ENCODE measurements around the gene USP49. TPM values are rescaled to one million over a fixed set of nuclear protein-coding genes. Genes with fewer than 3 reads are reported as not detected.
A peak's percentile ranks its signal among the peaks of the same experiment; 100 is the strongest.

The USP49 gene
- total RNA-seq, 3 donors from 2014 or later: 3.4 to 4.9 (median 4.7) TPM

- Histone ChIP-seq H3K27me3 (no peaks in the 10 kb centered on the region), H3K27ac (no peak overlapping the region), H3K4me1 (no peaks in the 10 kb centered on the region), H3K9me3 (no peaks in the 10 kb centered on the region), H3K36me3 (no peaks in the 10 kb centered on the region), H3K4me3 (no peak overlapping the region)
- no peak for DNase-seq (ENCODE audit: low spot score in 2 of 2)
- TF ChIP-seq POLR2AphosphoS5 (IDR thresholded peaks at IDR 0.05) (no peak), POLR2A (IDR thresholded peaks at IDR 0.05) (no peak), CTCF (IDR thresholded peaks at IDR 0.05) (no peak)
- intact Hi-C loops (cut with DNase I; ENCODE audit: low total_unique reads): no loop called here
These were observed 59.0 kb downstream of the USP49 start for GRCh38 chr6:41836022-41836659.

DNA sequence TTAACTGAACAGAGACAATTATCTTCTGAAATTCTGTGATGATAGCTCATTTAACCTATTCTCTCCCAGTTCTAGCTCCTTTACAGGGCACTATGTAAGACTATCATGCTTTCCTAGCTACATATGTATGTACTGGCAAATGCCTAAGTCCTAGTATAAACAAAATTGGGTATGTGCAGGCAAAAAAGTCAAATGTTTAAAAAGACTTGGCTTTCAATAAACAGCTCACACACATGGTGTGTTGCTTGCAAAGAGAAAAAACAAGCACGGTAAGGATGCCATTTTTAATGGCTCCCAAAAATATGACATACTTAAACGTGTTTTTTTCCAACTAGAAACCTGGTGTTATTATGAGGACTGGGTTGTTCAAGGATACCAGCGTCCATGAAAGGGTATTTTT, 62.9 kb downstream of the USP49 start:
- no peaks in the 10 kb centered on the region for H3K9me3 ChIP-seq
- no peaks in the 10 kb centered on the region for H3K27me3 ChIP-seq
- no peaks in the 10 kb centered on the region for H3K4me1 ChIP-seq
- no peak overlapping the region for H3K27ac ChIP-seq
- no peaks in the 10 kb centered on the region for H3K36me3 ChIP-seq
- no peak for DNase-seq (ENCODE audit: low spot score in 2 of 2)
- no peak for TF ChIP-seq CTCF (IDR thresholded peaks at IDR 0.05)
- H3K4me3 ChIP-seq: no peak overlapping the region
- intact Hi-C loops (cut with DNase I; ENCODE audit: low total_unique reads): no loop called here

- Histone ChIP-seq H3K36me3 (no peaks in the 10 kb centered on the region), H3K27ac (no peak overlapping the region), H3K9me3 (no peaks in the 10 kb centered on the region), H3K27me3 (no peaks in the 10 kb centered on the region), H3K4me1 (no peaks in the 10 kb centered on the region), H3K4me3 (no peak overlapping the region)
- DNase-seq (ENCODE audit: low spot score in 2 of 2): no peak
- TF ChIP-seq POLR2AphosphoS5 (IDR thresholded peaks at IDR 0.05): no peak
- no peak for TF ChIP-seq CTCF (IDR thresholded peaks at IDR 0.05)
- no peak for TF ChIP-seq POLR2A (IDR thresholded peaks at IDR 0.05)
- intact Hi-C loops (cut with DNase I; ENCODE audit: low total_unique reads): no loop called here
These were observed 68.7 kb downstream of the USP49 start for GRCh38 chr6:41826343-41827022.

DNA sequence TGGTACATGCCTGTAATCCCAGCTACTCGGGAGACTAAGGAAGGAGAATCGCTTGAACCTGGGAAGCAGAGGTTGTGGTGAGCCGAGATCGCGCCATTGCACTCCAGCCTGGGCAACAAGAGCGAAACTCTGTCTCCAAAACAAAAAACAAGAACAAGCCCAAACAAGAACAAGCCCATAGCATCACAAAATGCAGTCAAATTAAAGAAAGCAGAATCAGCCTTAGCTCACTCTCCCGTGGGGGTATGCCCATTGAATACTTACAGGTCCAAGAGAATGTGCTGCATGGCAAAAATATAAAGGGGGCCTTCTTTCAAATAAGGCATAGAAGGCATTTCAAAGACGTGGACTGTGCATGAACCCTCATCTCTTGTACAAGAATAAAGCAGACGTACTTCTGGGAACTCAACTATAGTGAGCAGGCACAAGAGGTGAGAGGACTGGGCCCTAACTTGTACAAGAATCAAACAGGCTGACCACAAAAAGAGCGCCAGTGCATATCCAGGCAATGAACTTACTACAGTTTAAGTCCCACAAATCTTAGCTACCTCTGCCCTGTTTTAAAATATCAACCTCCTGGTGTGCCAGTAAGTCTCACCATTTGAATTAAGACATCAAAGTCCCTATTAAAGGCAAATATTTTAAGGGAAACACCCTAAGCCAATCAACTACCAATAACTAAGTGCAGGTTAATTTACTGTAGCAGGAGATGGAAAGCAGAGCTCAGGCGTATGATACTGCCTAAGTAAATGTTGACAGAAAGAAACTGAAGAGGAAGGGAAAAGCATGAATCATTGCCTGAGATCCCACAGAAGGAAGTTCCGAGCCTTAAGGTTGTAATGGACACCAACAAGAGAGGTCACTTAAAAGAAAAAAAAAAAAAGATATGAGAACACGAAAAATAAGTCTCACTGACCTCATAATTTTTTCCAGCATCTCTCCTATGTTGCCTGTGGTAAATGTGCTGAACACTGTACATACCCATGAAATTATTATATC, 70.3 kb downstream of the USP49 start:
- DNase-seq (ENCODE audit: low spot score in 2 of 2): no peak
- Histone ChIP-seq H3K27me3 (no peaks in the 10 kb centered on the region), H3K27ac (peak overlapping the region; percentile 35 to 40), H3K36me3 (no peaks in the 10 kb centered on the region), H3K4me1 (no peaks in the 10 kb centered on the region), H3K4me3 (no peak overlapping the region), H3K9me3 (no peaks in the 10 kb centered on the region)
- TF ChIP-seq CTCF (IDR thresholded peaks at IDR 0.05) (no peak), POLR2AphosphoS5 (IDR thresholded peaks at IDR 0.05) (no peak), POLR2A (IDR thresholded peaks at IDR 0.05) (no peak)
- intact Hi-C loops (cut with DNase I; ENCODE audit: low total_unique reads): no loop called here
